Neural progenitor cell (in vitro differentiated cells): ENCODE results near the gene GAL3ST2. TPM values are rescaled to one million over a fixed set of nuclear protein-coding genes. Genes with fewer than 3 reads are reported as not detected.

Source experiments
- DNase-seq: peaks from one replicate; pipeline ENCODE4 v3.0.0-alpha.2; 2016; ENCODE audit warnings: low spot score
- H2AFZ ChIP-seq: fragments of 200-600 bp; sonication (generic); replicated peaks from 2 replicates; pipeline ENCODE4 v1.6.1; 2016; ENCODE audit warnings: antibody characterized with exemption
- H3F3A ChIP-seq: fragments of 200-600 bp; sonication (generic); 2 replicates; pipeline ENCODE4 v1.6.1; 2016; ENCODE audit warnings: antibody characterized with exemption, low read depth
- H3K27ac ChIP-seq: fragments of 200-600 bp; sonication (generic); 2 replicates; pipeline ENCODE4 v1.5.1; 2016; ENCODE audit warnings: mild to moderate bottlenecking
- H3K27me3 ChIP-seq: fragments of 200-600 bp; sonication (generic); 2 replicates; pipeline ENCODE4 v1.6.1; 2016; ENCODE audit warnings: mild to moderate bottlenecking, moderate library complexity
- H3K36me3 ChIP-seq: fragments of 200-600 bp; sonication (generic); 2 replicates; pipeline ENCODE4 v1.5.1; 2016
- H3K4me1 ChIP-seq: fragments of 200-600 bp; sonication (generic); 2 replicates; pipeline ENCODE4 v1.6.1; 2016; ENCODE audit warnings: mixed run types
- H3K4me2 ChIP-seq: fragments of 200-600 bp; sonication (generic); 2 replicates; pipeline ENCODE4 v1.6.1; 2016
- H3K4me3 ChIP-seq: fragments of 200-600 bp; sonication (generic); 2 replicates; pipeline ENCODE4 v1.5.1; 2016
- H3K79me2 ChIP-seq: fragments of 200-600 bp; sonication (generic); 2 replicates; pipeline ENCODE4 v1.6.1; 2016; ENCODE audit warnings: low read depth
- H3K9ac ChIP-seq: fragments of 200-600 bp; sonication (generic); 2 replicates; pipeline ENCODE4 v1.6.1; 2016
- H3K9me3 ChIP-seq: fragments of 200-600 bp; sonication (generic); 2 replicates; pipeline ENCODE4 v1.5.1; 2016; ENCODE audit warnings: low read depth
- H4K20me1 ChIP-seq: fragments of 200-600 bp; sonication (generic); 2 replicates; pipeline ENCODE4 v1.6.1; 2016; ENCODE audit warnings: low read depth
- H3K27ac Mint-ChIP-seq: 3 replicates; pipeline ENCODE4 v1.8.0; 2021; ENCODE audit warnings: mixed read lengths
- H3K27me3 Mint-ChIP-seq: 2 replicates; pipeline ENCODE4 v1.8.0; 2022; ENCODE audit warnings: low read depth, mild to moderate bottlenecking, inconsistent platforms, moderate library complexity, mixed read lengths; ENCODE audit not compliant: insufficient read depth
- H3K36me3 Mint-ChIP-seq: 3 replicates; pipeline ENCODE4 v1.8.0; 2021; ENCODE audit warnings: mixed read lengths
- H3K4me1 Mint-ChIP-seq: 3 replicates; pipeline ENCODE4 v1.8.0; 2021; ENCODE audit warnings: mixed read lengths
- H3K4me3 Mint-ChIP-seq: 3 replicates; pipeline ENCODE4 v1.8.0; 2021; ENCODE audit warnings: mild to moderate bottlenecking, moderate library complexity, mixed read lengths
- H3K9me3 Mint-ChIP-seq: 3 replicates; pipeline ENCODE4 v1.8.0; 2020; ENCODE audit warnings: mixed read lengths
- EZH2 ChIP-seq: fragments of 200-600 bp; sonication (generic); IDR thresholded peaks from 2 replicates; pipeline ENCODE4 v1.6.1; 2017; ENCODE audit warnings: antibody characterized with exemption, mild to moderate bottlenecking, moderate library complexity
- EZH2phosphoT487 ChIP-seq: fragments of 200-600 bp; sonication (generic); IDR thresholded peaks from 2 replicates; pipeline ENCODE4 v1.6.1; 2017; ENCODE audit warnings: antibody characterized with exemption
- total RNA-seq: library from RNA; depleted of rRNA; stranded (reverse); fragments of >200 nt; gene quantifications from 2 replicates; pipeline ENCODE4 v1.2.3, GENCODE V29; 2015; ENCODE audit warnings: low replicate concordance
- TF ChIP-seq, protein P1 (sequence below): fragments of 200-600 bp; sonication (generic); IDR thresholded peaks from 2 replicates; pipeline ENCODE4 v1.5.1; 2017; ENCODE audit warnings: antibody characterized with exemption, mild to moderate bottlenecking

Gene GAL3ST2
- total RNA-seq, 1 donor from 2014 or later, result not detected

GRCh38 chr2:241843321-241844065, 66.9 kb downstream of the GAL3ST2 start:
- Histone ChIP-seq H3F3A (peaks cover 7% of the 10 kb centered on the region), H3K9me3 (no peaks in the 10 kb centered on the region), H3K4me1 (no peaks in the 10 kb centered on the region), H3K9ac (no peak overlapping the region), H3K27me3 (peaks cover 37% of the 10 kb centered on the region), H2AFZ (no peak overlapping the region), H4K20me1 (no peaks in the 10 kb centered on the region), H3K79me2 (no peaks in the 10 kb centered on the region), H3K4me3 (no peak overlapping the region), H3K4me2 (no peak overlapping the region), H3K27ac (no peak overlapping the region), H3K36me3 (no peaks in the 10 kb centered on the region)
- peaks cover 19% of the 10 kb centered on the region for H3K4me1 Mint-ChIP-seq
- H3K27ac Mint-ChIP-seq, result no peak overlapping the region
- H3K36me3 Mint-ChIP-seq, result no peaks in the 10 kb centered on the region
- peaks cover 26% of the 10 kb centered on the region for H3K27me3 Mint-ChIP-seq
- H3K4me3 Mint-ChIP-seq, result no peak overlapping the region
- DNase-seq, result no peak
- no peaks in the 10 kb centered on the region for H3K9me3 Mint-ChIP-seq
- TF ChIP-seq EZH2phosphoT487, result no peak
- TF ChIP-seq, protein P1, sequence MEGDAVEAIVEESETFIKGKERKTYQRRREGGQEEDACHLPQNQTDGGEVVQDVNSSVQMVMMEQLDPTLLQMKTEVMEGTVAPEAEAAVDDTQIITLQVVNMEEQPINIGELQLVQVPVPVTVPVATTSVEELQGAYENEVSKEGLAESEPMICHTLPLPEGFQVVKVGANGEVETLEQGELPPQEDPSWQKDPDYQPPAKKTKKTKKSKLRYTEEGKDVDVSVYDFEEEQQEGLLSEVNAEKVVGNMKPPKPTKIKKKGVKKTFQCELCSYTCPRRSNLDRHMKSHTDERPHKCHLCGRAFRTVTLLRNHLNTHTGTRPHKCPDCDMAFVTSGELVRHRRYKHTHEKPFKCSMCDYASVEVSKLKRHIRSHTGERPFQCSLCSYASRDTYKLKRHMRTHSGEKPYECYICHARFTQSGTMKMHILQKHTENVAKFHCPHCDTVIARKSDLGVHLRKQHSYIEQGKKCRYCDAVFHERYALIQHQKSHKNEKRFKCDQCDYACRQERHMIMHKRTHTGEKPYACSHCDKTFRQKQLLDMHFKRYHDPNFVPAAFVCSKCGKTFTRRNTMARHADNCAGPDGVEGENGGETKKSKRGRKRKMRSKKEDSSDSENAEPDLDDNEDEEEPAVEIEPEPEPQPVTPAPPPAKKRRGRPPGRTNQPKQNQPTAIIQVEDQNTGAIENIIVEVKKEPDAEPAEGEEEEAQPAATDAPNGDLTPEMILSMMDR, result no peak
- no peak for TF ChIP-seq EZH2

- H3K27ac ChIP-seq, result no peak overlapping the region
- H3F3A ChIP-seq, result peaks cover 7% of the 10 kb centered on the region
- H3K9me3 ChIP-seq, result no peaks in the 10 kb centered on the region
- peak overlapping the region; percentile 81 for H3K4me2 ChIP-seq
- H3K27ac Mint-ChIP-seq, result no peak overlapping the region
- H3K27me3 ChIP-seq, result peaks cover 37% of the 10 kb centered on the region
- H3K9me3 Mint-ChIP-seq, result no peaks in the 10 kb centered on the region
- no peaks in the 10 kb centered on the region for H3K4me1 ChIP-seq
- peaks cover 19% of the 10 kb centered on the region for H3K4me1 Mint-ChIP-seq
- no peak overlapping the region for H3K9ac ChIP-seq
- no peaks in the 10 kb centered on the region for H3K36me3 ChIP-seq
- peaks cover 26% of the 10 kb centered on the region for H3K27me3 Mint-ChIP-seq
- peak overlapping the region; percentile 77 for H3K4me3 Mint-ChIP-seq
- peak overlapping the region; percentile 38 for H3K4me3 ChIP-seq
- TF ChIP-seq, protein P1, result no peak
- peak; percentile 59 for TF ChIP-seq EZH2
- peak; percentile 41 for TF ChIP-seq EZH2phosphoT487
- H3K79me2 ChIP-seq, result no peaks in the 10 kb centered on the region
- H3K36me3 Mint-ChIP-seq, result no peaks in the 10 kb centered on the region
- peak overlapping the region; percentile 79 for H2AFZ ChIP-seq
- peak; percentile 79 for DNase-seq
- no peaks in the 10 kb centered on the region for H4K20me1 ChIP-seq
Observed at GRCh38 chr2:241844066-241844728, 67.6 kb downstream of the GAL3ST2 start.

DNA sequence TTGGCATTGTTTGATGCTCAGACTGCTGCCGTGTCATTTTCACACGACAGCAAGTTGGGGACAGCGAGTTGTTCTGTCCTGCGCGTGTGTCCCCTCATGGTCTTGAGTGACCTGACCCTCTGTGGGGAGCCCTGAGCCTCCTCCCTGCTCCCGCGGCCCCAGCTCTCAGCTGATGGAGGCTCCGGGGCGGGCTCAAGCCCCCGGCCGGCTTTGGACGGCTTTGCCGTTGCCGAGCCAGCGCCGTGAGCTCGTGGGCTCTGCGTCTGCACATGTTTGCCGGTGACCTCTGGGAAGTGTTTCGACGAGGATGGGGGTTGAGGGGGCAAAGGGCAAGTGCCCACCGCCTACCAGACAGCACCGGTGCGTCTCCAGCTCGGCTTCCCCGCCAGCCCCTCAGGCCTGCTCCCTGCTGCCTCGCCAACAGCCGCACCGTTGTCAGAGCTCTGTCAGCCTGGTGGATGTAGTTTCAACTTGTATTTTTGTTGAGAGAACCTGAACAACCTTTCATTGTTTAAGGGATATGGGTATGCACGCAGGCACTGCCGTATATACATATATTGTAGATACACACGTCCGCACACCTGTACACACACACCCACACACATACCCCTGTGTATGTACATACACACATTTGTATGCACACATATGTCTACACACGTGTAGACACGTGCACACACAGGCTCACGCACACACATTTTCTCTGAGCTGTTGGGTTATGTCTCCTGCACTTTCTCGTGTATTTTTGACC, 68.4 kb downstream of the GAL3ST2 start:
- Histone ChIP-seq H3K9ac (no peak overlapping the region), H3K4me3 (no peak overlapping the region)

More for the DNA sequence above, 68.4 kb downstream of the GAL3ST2 start:
- H3F3A ChIP-seq, result peaks cover 7% of the 10 kb centered on the region
- peaks cover 37% of the 10 kb centered on the region for H3K27me3 ChIP-seq
- H4K20me1 ChIP-seq, result no peaks in the 10 kb centered on the region
- H2AFZ ChIP-seq, result no peak overlapping the region
- Mint-ChIP-seq H3K36me3 (no peaks in the 10 kb centered on the region), H3K27me3 (peaks cover 26% of the 10 kb centered on the region), H3K27ac (no peak overlapping the region), H3K9me3 (no peaks in the 10 kb centered on the region), H3K4me3 (peak overlapping the region; percentile 77), H3K4me1 (peaks cover 19% of the 10 kb centered on the region)
- no peaks in the 10 kb centered on the region for H3K4me1 ChIP-seq
- no peak overlapping the region for H3K4me2 ChIP-seq
- no peaks in the 10 kb centered on the region for H3K79me2 ChIP-seq
- H3K36me3 ChIP-seq, result no peaks in the 10 kb centered on the region
- no peak overlapping the region for H3K27ac ChIP-seq
- H3K9me3 ChIP-seq, result no peaks in the 10 kb centered on the region
- DNase-seq, result no peak
- TF ChIP-seq, protein P1, result no peak
- TF ChIP-seq EZH2phosphoT487, result no peak
